ENCODE results near the gene GMFB. TPM values are rescaled to one million over a fixed set of nuclear protein-coding genes. Genes with fewer than 3 reads are reported as not detected.

Gene GMFB
- total RNA-seq, 4 donors from 2014 or later, result 44.0 to 92.7 (median 86.7) TPM

DNA sequence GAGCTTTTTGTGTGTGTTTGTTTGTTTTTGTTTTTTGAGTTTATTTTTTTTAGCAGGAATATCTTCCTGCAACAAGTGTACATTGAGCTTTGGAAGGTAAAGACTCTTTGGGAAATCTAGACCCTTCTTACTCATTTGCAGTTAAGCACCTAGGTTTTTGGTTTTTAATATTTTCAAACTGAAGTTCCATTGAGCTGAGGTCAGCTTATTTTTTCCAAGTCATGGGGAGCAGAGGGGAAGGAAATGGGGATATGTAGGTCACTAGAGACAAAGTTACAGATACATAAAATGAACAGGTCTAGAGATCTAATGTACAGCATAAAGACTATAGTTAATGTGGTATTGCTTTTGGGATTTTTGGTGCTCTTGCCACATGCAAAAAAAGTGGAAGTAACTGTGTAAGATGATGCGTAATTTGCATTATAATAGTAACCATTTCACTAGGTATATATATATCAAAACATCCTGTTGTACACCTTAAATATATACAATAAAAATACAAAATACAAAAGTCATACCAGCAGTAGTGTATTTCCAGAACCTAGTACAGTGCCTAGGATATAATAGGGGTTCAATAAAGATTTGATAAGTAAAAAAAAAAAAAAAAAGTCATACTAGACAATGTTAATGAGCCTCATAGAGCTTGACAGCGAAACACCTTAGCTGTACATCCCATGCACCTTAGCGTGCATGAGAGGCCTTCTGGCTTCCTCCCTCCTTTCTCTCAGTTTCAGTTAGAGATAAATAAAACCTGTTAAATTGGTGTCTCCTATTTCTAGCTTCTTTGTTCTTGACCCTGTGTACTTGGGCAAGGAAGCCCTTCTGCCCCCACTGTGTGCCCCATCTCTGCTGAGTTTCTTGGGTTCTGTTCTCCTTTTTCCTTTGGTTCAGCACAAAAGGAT lies 43.6 kb upstream of the GMFB start:
- DNase-seq (ENCODE audit: low spot score), result no peak
- TF ChIP-seq, protein P1, sequence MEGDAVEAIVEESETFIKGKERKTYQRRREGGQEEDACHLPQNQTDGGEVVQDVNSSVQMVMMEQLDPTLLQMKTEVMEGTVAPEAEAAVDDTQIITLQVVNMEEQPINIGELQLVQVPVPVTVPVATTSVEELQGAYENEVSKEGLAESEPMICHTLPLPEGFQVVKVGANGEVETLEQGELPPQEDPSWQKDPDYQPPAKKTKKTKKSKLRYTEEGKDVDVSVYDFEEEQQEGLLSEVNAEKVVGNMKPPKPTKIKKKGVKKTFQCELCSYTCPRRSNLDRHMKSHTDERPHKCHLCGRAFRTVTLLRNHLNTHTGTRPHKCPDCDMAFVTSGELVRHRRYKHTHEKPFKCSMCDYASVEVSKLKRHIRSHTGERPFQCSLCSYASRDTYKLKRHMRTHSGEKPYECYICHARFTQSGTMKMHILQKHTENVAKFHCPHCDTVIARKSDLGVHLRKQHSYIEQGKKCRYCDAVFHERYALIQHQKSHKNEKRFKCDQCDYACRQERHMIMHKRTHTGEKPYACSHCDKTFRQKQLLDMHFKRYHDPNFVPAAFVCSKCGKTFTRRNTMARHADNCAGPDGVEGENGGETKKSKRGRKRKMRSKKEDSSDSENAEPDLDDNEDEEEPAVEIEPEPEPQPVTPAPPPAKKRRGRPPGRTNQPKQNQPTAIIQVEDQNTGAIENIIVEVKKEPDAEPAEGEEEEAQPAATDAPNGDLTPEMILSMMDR (IDR thresholded peaks at IDR 0.05), result no peak

DNA sequence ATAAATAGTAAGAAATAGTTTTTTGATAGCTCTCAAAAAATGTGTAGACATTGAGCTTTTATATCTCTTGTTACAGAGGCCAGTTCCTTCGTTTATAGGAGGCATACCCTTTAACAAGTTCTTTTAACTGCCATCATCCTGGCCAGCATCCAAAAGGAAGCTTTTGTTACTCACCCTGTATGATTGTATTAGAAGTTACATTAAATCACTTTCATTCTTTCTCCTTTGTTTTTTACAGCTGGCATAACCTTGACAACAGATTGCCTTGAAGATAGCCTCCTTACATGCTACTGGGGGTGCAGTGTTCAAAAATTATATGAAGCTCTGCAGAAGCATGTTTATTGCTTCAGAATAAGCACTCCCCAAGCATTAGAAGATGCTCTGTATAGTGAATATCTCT lies 41.0 kb upstream of the GMFB start:
- ATAC-seq (ENCODE audit: low FRiP score) (no peak), DNase-seq (ENCODE audit: low spot score) (no peak)
- TF ChIP-seq, protein P1 (IDR thresholded peaks at IDR 0.05), result no peak

More for the DNA sequence above, 43.6 kb upstream of the GMFB start:
- ATAC-seq (ENCODE audit: low FRiP score), result no peak

DNA sequence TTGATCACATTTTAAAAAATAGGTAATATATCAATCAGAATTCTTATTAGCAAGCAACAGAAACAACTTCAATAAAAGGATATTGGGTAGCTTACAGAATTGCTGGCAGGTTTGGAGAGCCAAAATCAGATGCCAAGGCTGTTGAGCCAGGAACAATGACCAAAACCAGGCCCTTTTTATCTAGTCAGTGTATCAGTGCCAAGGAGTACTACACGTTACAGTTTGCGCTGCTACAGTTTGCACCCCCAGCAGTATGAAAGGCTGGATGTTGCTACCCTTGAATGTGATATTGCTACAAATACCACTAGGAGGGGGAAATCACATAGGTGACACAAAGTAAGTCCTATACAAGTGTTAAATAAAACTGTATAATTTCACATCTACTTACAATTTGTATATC lies 40.2 kb upstream of the GMFB start:
- no peak for ATAC-seq (ENCODE audit: low FRiP score)
- no peak for DNase-seq (ENCODE audit: low spot score)
- TF ChIP-seq, protein P1 (IDR thresholded peaks at IDR 0.05), result no peak

DNA sequence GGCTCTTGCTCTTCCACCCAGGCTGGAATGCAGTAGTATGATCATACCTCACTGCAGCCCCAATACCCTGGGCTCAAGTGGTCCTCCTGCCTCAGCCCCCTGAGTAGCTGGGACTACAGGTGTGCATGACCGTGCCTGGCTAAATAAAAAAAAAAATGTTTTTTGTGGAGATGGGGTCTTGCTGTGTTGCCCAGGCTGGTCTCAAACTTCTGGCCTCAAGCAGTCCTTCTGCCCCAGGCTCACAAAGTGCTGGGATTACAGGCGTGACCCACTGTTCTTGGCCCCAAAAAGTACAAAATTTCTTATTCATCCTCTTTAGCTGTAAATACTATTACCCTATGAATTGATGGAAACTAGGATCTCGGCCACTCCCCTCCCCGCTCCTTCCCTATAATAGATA lies 35.6 kb upstream of the GMFB start:
- DNase-seq (ENCODE audit: low spot score) (no peak), ATAC-seq (ENCODE audit: low FRiP score) (no peak)
- TF ChIP-seq, protein P1 (IDR thresholded peaks at IDR 0.05), result no peak

DNA sequence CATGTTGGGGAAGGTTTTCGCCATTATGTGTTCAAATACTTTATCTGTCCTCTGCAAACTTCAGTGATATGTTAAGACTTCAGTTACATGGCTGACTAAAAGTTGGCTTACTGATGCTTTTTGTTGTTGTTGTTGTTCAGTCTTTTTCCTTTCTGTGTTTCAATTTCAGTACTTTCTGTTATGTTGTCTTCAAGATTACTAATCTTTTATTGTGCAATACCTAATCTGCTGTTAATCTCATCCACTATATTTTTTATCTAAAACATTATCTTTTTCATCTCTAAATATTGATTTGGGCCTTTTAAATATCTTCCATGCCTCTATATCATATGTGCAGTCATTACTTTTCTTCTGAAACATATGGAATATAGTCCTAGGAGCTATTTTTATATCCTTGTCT lies 27.9 kb upstream of the GMFB start:
- DNase-seq (ENCODE audit: low spot score), result no peak
- no peak for ATAC-seq (ENCODE audit: low FRiP score)

DNA sequence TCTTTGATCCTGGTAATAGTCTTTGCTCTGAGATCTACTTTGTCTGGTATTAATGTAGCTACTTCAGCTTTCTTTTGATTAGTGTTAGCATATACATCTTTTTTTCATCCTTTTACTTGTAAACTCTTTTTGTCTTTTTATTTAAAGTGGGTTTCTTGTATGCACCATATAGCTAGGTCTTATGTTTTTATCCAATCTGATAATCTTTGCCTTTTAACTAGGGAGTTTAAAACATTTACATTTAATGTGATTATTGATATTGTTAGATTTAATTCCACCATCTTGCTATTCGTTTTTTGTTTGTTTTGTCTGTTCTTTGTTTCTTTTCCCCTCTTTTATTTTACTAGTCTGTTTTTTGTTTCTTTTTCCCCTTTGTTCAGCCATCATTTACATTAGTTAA lies 26.9 kb upstream of the GMFB start:
- no peak for ATAC-seq (ENCODE audit: low FRiP score)
- no peak for DNase-seq (ENCODE audit: low spot score)

More for the DNA sequence above, 27.9 kb upstream of the GMFB start:
- TF ChIP-seq, protein P1 (IDR thresholded peaks at IDR 0.05), result no peak

More for the DNA sequence above, 26.9 kb upstream of the GMFB start:
- TF ChIP-seq, protein P1 (IDR thresholded peaks at IDR 0.05), result no peak
